Lower leg skin (tissue), 4 donors: Measurements from ENCODE around the gene SLC17A9. TPM values are rescaled to one million over a fixed set of nuclear protein-coding genes. Genes with fewer than 3 reads are reported as not detected.

Experiments
- DNase-seq, 2 donors: peaks; one replicate each; pipeline ENCODE4 v3.0.0-alpha.2; 2019; ENCODE audit warnings: low spot score in 2 of 2
- H3K4me3 ChIP-seq: fragments of 200-600 bp; sonication (generic); 2 replicates; pipeline ENCODE4 v1.5.1; 2017; ENCODE audit warnings: mild to moderate bottlenecking, low read depth; ENCODE audit not compliant: poor library complexity, severe bottlenecking
- CTCF ChIP-seq, 3 donors: fragments of 450-650 bp; IDR thresholded peaks; one replicate each; pipeline ENCODE4 v1.5.1; 2016; ENCODE audit warnings: antibody characterized with exemption in 3 of 3, mild to moderate bottlenecking in 3 of 3, moderate library complexity in 2 of 3
- POLR2A ChIP-seq, 2 donors: fragments of 450-650 bp; IDR thresholded peaks; one replicate each; pipeline ENCODE4 v1.6.1; 2016 to 2017; ENCODE audit warnings: antibody characterized with exemption in 2 of 2, mild to moderate bottlenecking in 1 of 2, moderate library complexity in 1 of 2
- WGBS, 2 donors: methylation state at CpG; one replicate each; pipeline ENCODE4 v1.1.5; 2018; 5-methylcytosine and 5-hydroxymethylcytosine counted together
- intact Hi-C: fragments of 100-400 bp; cut with DNase I; formaldehyde crosslinking; loops from one replicate; pipeline ENCODE4 v1.15.0; 2023; ENCODE audit warnings: low total_unique reads
- total RNA-seq, 4 donors: library from RNA; depleted of rRNA; stranded (reverse); fragments of >200 nt; gene quantifications; one replicate each; pipeline ENCODE4 v1.1.0, GENCODE V29; 2016

The SLC17A9 gene
- total RNA-seq, 4 donors from 2014 or later, result 0.46 to 1.1 (median 0.73) TPM

- TF ChIP-seq POLR2A (IDR thresholded peaks at IDR 0.05), result no peak
- no peak for TF ChIP-seq CTCF (IDR thresholded peaks at IDR 0.05)
- no peak overlapping the region for H3K4me3 ChIP-seq
- intact Hi-C loops, result no loop called here
- 47 to 51% methylated on average over 8 to 10 of the region's 10 CpGs for WGBS, 2 donors
- no peak for DNase-seq
Measured at GRCh38 chr20:62987114-62987513, 34.6 kb downstream of the SLC17A9 start.

GRCh38 chr20:62989201-62989601 is 36.7 kb downstream of the SLC17A9 start:
- H3K4me3 ChIP-seq, result no peak overlapping the region
- DNase-seq, result no peak
- intact Hi-C loops, result no loop called here
- WGBS, 2 donors, result 49 to 55% methylated on average over 11 of the region's 11 CpGs
- TF ChIP-seq CTCF (IDR thresholded peaks at IDR 0.05), result no peak
- no peak for TF ChIP-seq POLR2A (IDR thresholded peaks at IDR 0.05)

- intact Hi-C loops, result loop anchor here (10.0 kb wide), 1 partner anchor 526 kb away; no protein-coding TSS in a partner anchor
- WGBS, 2 donors, result 69 to 71% methylated on average over 20 to 22 of the region's 22 CpGs
- TF ChIP-seq CTCF (IDR thresholded peaks at IDR 0.05) (no peak), POLR2A (IDR thresholded peaks at IDR 0.05) (no peak)
- no peak for DNase-seq
- H3K4me3 ChIP-seq, result no peak overlapping the region
Measured at GRCh38 chr20:62990306-62990825, 37.9 kb downstream of the SLC17A9 start.

GRCh38 chr20:62991196-62991807 is 38.8 kb downstream of the SLC17A9 start:
- intact Hi-C loops, result loop anchor here (10.0 kb wide), 1 partner anchor 527 kb away; no protein-coding TSS in a partner anchor
- WGBS, 2 donors, result 65 to 70% methylated on average over 13 of the region's 13 CpGs
- TF ChIP-seq CTCF (IDR thresholded peaks at IDR 0.05), result no peak
- no peak for TF ChIP-seq POLR2A (IDR thresholded peaks at IDR 0.05)
- DNase-seq, result no peak
- no peak overlapping the region for H3K4me3 ChIP-seq

GRCh38 chr20:62991863-62992262 is 39.4 kb downstream of the SLC17A9 start:
- TF ChIP-seq CTCF (IDR thresholded peaks at IDR 0.05) (no peak), POLR2A (IDR thresholded peaks at IDR 0.05) (no peak)
- WGBS, 2 donors, result 63 to 72% methylated on average over 6 of the region's 6 CpGs
- no peak for DNase-seq
- intact Hi-C loops, result loop anchor here (10.0 kb wide), 1 partner anchor 527 kb away; no protein-coding TSS in a partner anchor
- no peak overlapping the region for H3K4me3 ChIP-seq
